ENCODE results near the gene TP63.

TP63 gene

GRCh38 chr3:189790658-189791057 lies 159.5 kb downstream of the TP63 start:
- no peak for DNase-seq (ENCODE audit: low read depth, low spot score)
- TF ChIP-seq, protein P1, sequence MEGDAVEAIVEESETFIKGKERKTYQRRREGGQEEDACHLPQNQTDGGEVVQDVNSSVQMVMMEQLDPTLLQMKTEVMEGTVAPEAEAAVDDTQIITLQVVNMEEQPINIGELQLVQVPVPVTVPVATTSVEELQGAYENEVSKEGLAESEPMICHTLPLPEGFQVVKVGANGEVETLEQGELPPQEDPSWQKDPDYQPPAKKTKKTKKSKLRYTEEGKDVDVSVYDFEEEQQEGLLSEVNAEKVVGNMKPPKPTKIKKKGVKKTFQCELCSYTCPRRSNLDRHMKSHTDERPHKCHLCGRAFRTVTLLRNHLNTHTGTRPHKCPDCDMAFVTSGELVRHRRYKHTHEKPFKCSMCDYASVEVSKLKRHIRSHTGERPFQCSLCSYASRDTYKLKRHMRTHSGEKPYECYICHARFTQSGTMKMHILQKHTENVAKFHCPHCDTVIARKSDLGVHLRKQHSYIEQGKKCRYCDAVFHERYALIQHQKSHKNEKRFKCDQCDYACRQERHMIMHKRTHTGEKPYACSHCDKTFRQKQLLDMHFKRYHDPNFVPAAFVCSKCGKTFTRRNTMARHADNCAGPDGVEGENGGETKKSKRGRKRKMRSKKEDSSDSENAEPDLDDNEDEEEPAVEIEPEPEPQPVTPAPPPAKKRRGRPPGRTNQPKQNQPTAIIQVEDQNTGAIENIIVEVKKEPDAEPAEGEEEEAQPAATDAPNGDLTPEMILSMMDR (IDR thresholded peaks at IDR 0.05; ENCODE audit: low read depth, low read length): no peak
- H3K4me3 ChIP-seq (ENCODE audit: low read depth, low read length): no peak overlapping the region
- in situ Hi-C loops (cut with HindIII; ENCODE audit: low sequenced_read_pairs): no loop called here

DNA sequence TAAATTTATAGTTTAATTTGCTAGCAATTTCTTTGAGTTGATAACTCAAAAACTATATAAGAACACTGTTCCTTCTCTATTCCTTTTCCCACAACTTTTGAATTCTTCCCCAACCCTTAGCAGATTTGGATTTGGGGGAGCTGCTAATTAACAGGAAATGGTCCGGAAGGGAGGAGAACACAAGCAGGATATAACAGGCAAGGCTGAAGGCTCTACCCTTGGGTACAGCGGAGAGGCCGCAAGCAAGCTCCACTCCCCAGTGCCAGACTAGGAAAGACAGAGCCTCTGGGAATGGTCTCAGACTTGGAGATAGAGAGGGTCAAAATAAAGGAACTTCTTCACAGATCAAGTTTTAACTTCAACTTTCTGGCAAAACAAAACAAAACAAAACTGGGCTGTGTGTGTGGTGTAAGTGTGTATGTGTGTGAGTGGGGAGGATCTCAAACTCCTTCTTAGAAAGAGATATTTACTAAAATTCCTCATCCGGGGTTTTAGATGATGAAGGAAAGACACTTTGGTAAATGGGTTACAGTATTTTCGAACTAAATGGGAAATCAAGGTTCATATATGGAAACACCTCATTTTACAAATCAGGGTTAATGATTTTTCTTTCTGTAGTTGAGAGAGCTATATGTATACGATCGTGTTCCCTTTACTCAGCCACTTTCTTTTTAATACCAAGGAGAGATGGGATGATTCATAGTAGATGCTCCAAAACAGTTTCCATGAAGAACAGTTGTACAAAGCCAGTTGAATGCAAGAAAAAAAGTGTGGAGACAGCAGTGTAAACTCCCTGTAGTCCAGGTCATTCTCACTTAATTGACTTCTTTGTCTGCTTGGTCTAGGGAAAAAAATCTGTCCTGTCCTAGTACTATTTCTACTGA lies 161.1 kb downstream of the TP63 start:
- DNase-seq (ENCODE audit: low read depth, low spot score): no peak
- TF ChIP-seq, protein P1 (IDR thresholded peaks at IDR 0.05; ENCODE audit: low read depth, low read length): no peak
- in situ Hi-C loops (cut with HindIII; ENCODE audit: low sequenced_read_pairs): no loop called here
- no peak overlapping the region for H3K4me3 ChIP-seq (ENCODE audit: low read depth, low read length)

DNA sequence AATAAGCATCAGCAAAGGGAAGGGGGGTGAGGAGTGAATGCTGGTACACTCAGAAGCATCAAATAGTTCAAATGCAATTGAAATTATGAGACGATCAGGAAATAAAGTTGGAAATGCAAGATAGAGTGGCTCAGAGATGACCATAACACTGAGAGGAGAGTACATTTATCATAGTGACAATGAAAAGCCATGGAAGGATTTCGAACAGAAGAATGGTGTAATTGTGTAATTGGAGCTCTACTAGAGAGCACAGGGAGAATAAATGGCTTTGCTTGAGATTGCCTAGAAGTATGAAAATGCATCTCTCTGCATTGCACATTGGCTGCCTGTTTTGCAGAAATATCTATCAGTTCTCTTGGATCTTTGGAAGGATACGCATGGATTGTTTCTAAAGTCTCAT lies 163.3 kb downstream of the TP63 start:
- DNase-seq (ENCODE audit: low read depth, low spot score): no peak
- no peak overlapping the region for H3K4me3 ChIP-seq (ENCODE audit: low read depth, low read length)
- TF ChIP-seq, protein P1 (IDR thresholded peaks at IDR 0.05; ENCODE audit: low read depth, low read length): no peak
- in situ Hi-C loops (cut with HindIII; ENCODE audit: low sequenced_read_pairs): no loop called here

- H3K4me3 ChIP-seq (ENCODE audit: low read depth, low read length): no peak overlapping the region
- no peak for DNase-seq (ENCODE audit: low read depth, low spot score)
- in situ Hi-C loops (cut with HindIII; ENCODE audit: low sequenced_read_pairs): no loop called here
- TF ChIP-seq, protein P1 (IDR thresholded peaks at IDR 0.05; ENCODE audit: low read depth, low read length): no peak
Observed at GRCh38 chr3:189797103-189797750, 166.0 kb downstream of the TP63 start.

DNA sequence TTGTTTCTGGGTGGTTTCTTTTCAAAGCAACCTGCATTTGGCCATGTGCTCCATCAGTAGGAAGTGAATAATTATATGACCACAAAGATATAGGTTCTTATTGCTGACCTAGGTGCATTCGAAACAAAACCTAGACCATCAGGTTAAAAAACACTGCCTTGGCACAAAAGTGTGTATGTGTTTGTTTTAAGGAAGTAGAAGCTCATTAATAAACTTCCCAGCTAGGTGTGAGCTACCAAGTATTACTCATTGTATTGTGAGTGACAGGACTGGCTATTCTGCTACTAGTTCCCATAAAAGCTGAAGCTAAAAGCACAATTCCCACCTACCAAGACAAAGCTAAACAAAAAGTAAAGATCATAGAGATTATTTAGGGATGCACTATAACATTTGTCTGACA lies 168.2 kb downstream of the TP63 start:
- TF ChIP-seq, protein P1 (IDR thresholded peaks at IDR 0.05; ENCODE audit: low read depth, low read length): no peak
- in situ Hi-C loops (cut with HindIII; ENCODE audit: low sequenced_read_pairs): no loop called here
- no peak overlapping the region for H3K4me3 ChIP-seq (ENCODE audit: low read depth, low read length)
- no peak for DNase-seq (ENCODE audit: low read depth, low spot score)

DNA sequence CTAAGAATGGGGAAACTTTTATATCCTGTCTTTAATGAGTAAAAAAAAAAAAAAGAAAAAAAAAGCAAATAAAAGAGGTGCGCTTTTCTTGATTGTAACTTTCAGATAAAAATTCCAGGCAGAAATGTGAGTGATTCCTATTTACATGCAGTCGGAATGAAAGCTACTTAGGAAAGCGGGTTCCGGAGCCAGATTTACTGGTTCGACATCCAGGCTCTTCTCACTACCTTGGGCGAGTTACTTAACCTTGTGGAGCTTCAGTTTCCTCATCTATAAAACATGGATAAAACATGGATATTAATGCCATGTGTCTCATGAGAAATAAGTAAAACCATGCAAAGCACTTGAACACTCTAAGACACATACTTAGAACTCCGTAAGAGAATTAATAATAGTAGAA lies 169.2 kb downstream of the TP63 start:
- TF ChIP-seq, protein P1 (IDR thresholded peaks at IDR 0.05; ENCODE audit: low read depth, low read length): no peak
- no peak overlapping the region for H3K4me3 ChIP-seq (ENCODE audit: low read depth, low read length)
- DNase-seq (ENCODE audit: low read depth, low spot score): no peak
- in situ Hi-C loops (cut with HindIII; ENCODE audit: low sequenced_read_pairs): no loop called here
